Prostate gland (tissue), 2 donors: ENCODE results near the gene SIAE. TPM values are rescaled to one million over a fixed set of nuclear protein-coding genes. Genes with fewer than 3 reads are reported as not detected.

Experiments
- DNase-seq: peaks from one replicate; pipeline ENCODE4 v3.0.0-alpha.2; 2019; ENCODE audit warnings: low spot score
- H3K27ac ChIP-seq, 2 donors: fragments of 200-600 bp; sonication (generic); 2 replicates each; pipeline ENCODE4 v1.5.1; 2017 to 2019
- H3K27me3 ChIP-seq: fragments of 200-600 bp; sonication (generic); replicated peaks from 2 replicates; pipeline ENCODE4 v1.5.1; 2019; ENCODE audit not compliant: insufficient read depth
- H3K36me3 ChIP-seq, 2 donors: fragments of 200-600 bp; sonication (generic); 1 replicate in 1 of 2; 2 replicates in 1 of 2; pipeline versions ENCODE4 v1.5.1 to v1.8.1; 2017 to 2019
- H3K4me1 ChIP-seq: fragments of 200-600 bp; sonication (generic); replicated peaks from 2 replicates; pipeline ENCODE4 v1.5.1; 2019
- H3K4me3 ChIP-seq, 2 donors: fragments of 200-600 bp; sonication (generic); 2 replicates each; pipeline ENCODE4 v1.5.1; 2017 to 2019
- H3K9me3 ChIP-seq: fragments of 200-600 bp; sonication (generic); 2 replicates; pipeline ENCODE4 v1.5.1; 2017
- CTCF ChIP-seq, 4 experiments: fragments of 200-600 bp in 2 of 4; fragments of 450-650 bp in 2 of 4; sonication (generic) in 2 of 4; IDR thresholded peaks; 1 replicate in 3 of 4; 2 replicates in 1 of 4; pipeline ENCODE4 v1.5.1; 2016 to 2019; ENCODE audit warnings: antibody characterized with exemption in 4 of 4, mild to moderate bottlenecking in 2 of 4, moderate library complexity in 2 of 4
- POLR2A ChIP-seq: fragments of 450-650 bp; IDR thresholded peaks from one replicate; pipeline ENCODE4 v1.6.1; 2016; ENCODE audit warnings: antibody characterized with exemption, mild to moderate bottlenecking
- POLR2AphosphoS5 ChIP-seq: sonication (generic); formaldehyde crosslinking; IDR thresholded peaks from one replicate; pipeline ENCODE4 v1.6.1; 2017; ENCODE audit warnings: antibody characterized with exemption
- WGBS: methylation state at CpG from one replicate; pipeline ENCODE4 v1.1.5; 2018; 5-methylcytosine and 5-hydroxymethylcytosine counted together
- intact Hi-C: fragments of 100-400 bp; cut with DNase I; formaldehyde crosslinking; loops from one replicate; pipeline ENCODE4 v1.14.2; 2022
- total RNA-seq, 2 donors: library from RNA; depleted of rRNA; stranded (reverse); fragments of >200 nt; gene quantifications; one replicate each; pipeline ENCODE4 v1.1.0, GENCODE V29; 2016

Gene SIAE
- 10 to 100 TPM; 20.4 to 30.1 TPM for total RNA-seq

- TF ChIP-seq CTCF (IDR thresholded peaks at IDR 0.05) (peak in 1 of 4 experiments; percentile 11), POLR2AphosphoS5 (peak; percentile 93), POLR2A (peak; percentile 57)
- Histone ChIP-seq H3K4me3 (peak within 1 kb of the TSS; percentile 54 to 55), H3K36me3 (no peaks in the 10 kb centered on the region), H3K4me1 (peaks cover 3% of the 10 kb centered on the region), H3K9me3 (no peaks in the 10 kb centered on the region), H3K27ac (peak within 1 kb of the TSS; percentile 64 to 72), H3K27me3 (no peaks in the 10 kb centered on the region)
- DNase-seq = peak; percentile 94
- WGBS = 1% methylated on average over 49 of the region's 58 CpGs
- intact Hi-C loops = loop anchor here (2.0 kb wide), 1 partner anchor 89 kb away; the partner anchor contains the start of gene ESAM
These were observed at the start of gene SIAE, which contains the start of gene SPA17 for GRCh38 chr11:124673333-124674167. Gene SIAE, minus strand, starts transcription at chr11:124673739. Its CDS starts 31 bp downstream, at chr11:124673708. Gene SPA17, plus strand, starts transcription at chr11:124673904. Its CDS starts 1,361 bp downstream, at chr11:124675265.

GRCh38 chr11:124722176-124722575 lies 48.6 kb upstream of the SIAE start:
- 57% methylated on average over 6 of the region's 6 CpGs for WGBS
- Histone ChIP-seq H3K4me1 (no peaks in the 10 kb centered on the region), H3K27me3 (peaks cover 6% of the 10 kb centered on the region), H3K27ac (no peak overlapping the region), H3K4me3 (no peak overlapping the region), H3K9me3 (no peaks in the 10 kb centered on the region), H3K36me3 (no peaks in the 10 kb centered on the region)
- no peak for DNase-seq
- TF ChIP-seq CTCF (IDR thresholded peaks at IDR 0.05) (no peak), POLR2A (no peak), POLR2AphosphoS5 (no peak)
- intact Hi-C loops = no loop called here

GRCh38 chr11:124719534-124719933 lies 46.0 kb upstream of the SIAE start:
- Histone ChIP-seq H3K27me3 (no peaks in the 10 kb centered on the region), H3K4me1 (no peaks in the 10 kb centered on the region), H3K27ac (no peak overlapping the region), H3K9me3 (no peaks in the 10 kb centered on the region), H3K4me3 (no peak overlapping the region), H3K36me3 (no peaks in the 10 kb centered on the region)
- DNase-seq = no peak
- intact Hi-C loops = no loop called here
- TF ChIP-seq POLR2A (no peak), POLR2AphosphoS5 (no peak), CTCF (IDR thresholded peaks at IDR 0.05) (no peak)
- WGBS = 36% methylated on average over 2 of the region's 2 CpGs

GRCh38 chr11:124718801-124719200 lies 45.3 kb upstream of the SIAE start:
- no peaks in the 10 kb centered on the region for H3K36me3 ChIP-seq
- 35% methylated on average over 14 of the region's 14 CpGs for WGBS
- TF ChIP-seq POLR2A (no peak), CTCF (IDR thresholded peaks at IDR 0.05) (no peak), POLR2AphosphoS5 (no peak)
- intact Hi-C loops = no loop called here
- no peaks in the 10 kb centered on the region for H3K27me3 ChIP-seq
- no peak overlapping the region for H3K27ac ChIP-seq
- no peak overlapping the region for H3K4me3 ChIP-seq
- DNase-seq = no peak
- no peaks in the 10 kb centered on the region for H3K4me1 ChIP-seq
- H3K9me3 ChIP-seq = no peaks in the 10 kb centered on the region
